Neural cell (in vitro differentiated cells): ENCODE data around the gene EFHD1. TPM values are rescaled to one million over a fixed set of nuclear protein-coding genes. Genes with fewer than 3 reads are reported as not detected.
"Not testable (repeated sequence)": the region's sequence is repeated elsewhere in the genome, so short reads cannot be mapped to it uniquely, and the experiment has no call there.

Source experiments
- H2AFZ ChIP-seq: fragments of 200-600, 300-800 bp; sonication (generic), shearing (Covaris generic); 2 replicates; pipeline ENCODE4 v1.6.0; 2014; ENCODE audit warnings: low read depth, mild to moderate bottlenecking, antibody characterized with exemption, low read length, moderate library complexity
- H3F3A ChIP-seq: fragments of 200-600 bp; shearing (Covaris generic); 2 replicates; pipeline ENCODE4 v1.6.1; 2016; ENCODE audit warnings: mild to moderate bottlenecking, moderate library complexity, mixed read lengths, antibody characterized with exemption, low read length; ENCODE audit not compliant: insufficient read depth, poor library complexity, severe bottlenecking
- H3K27ac ChIP-seq: fragments of 200-600, 300-800 bp; sonication (generic), shearing (Covaris generic); 2 replicates; pipeline ENCODE4 v1.5.1; 2014; ENCODE audit warnings: mild to moderate bottlenecking, low read length, moderate library complexity
- H3K27me3 ChIP-seq: fragments of 300-800, 200-600 bp; sonication (generic), shearing (Covaris generic); 2 replicates; pipeline ENCODE4 v1.6.0; 2014; ENCODE audit warnings: mild to moderate bottlenecking, low read depth, low read length, moderate library complexity; ENCODE audit not compliant: insufficient read depth
- H3K36me3 ChIP-seq: fragments of 300-800, 200-600 bp; sonication (generic), shearing (Covaris generic); 2 replicates; pipeline ENCODE4 v1.5.1; 2014; ENCODE audit warnings: mild to moderate bottlenecking, antibody characterized with exemption, low read length, moderate library complexity; ENCODE audit not compliant: insufficient read depth
- H3K4me2 ChIP-seq: fragments of 300-800, 200-600 bp; sonication (generic), shearing (Covaris generic); 2 replicates; pipeline ENCODE4 v1.6.0; 2014; ENCODE audit warnings: mild to moderate bottlenecking, low read length
- H3K4me3 ChIP-seq: fragments of 300-800, 200-600 bp; sonication (generic), shearing (Covaris generic); 2 replicates; pipeline ENCODE4 v1.5.1; 2014; ENCODE audit warnings: mild to moderate bottlenecking, low read length, moderate library complexity
- H3K79me2 ChIP-seq: fragments of 200-600 bp; shearing (Covaris generic); replicated peaks from 2 replicates; pipeline ENCODE4 v1.6.0; 2014; ENCODE audit warnings: mild to moderate bottlenecking, low read length, moderate library complexity; ENCODE audit not compliant: insufficient read depth
- H3K9ac ChIP-seq: fragments of 300-800, 200-600 bp; sonication (generic), shearing (Covaris generic); 2 replicates; pipeline ENCODE4 v1.6.1; 2016; ENCODE audit warnings: mild to moderate bottlenecking, low read length, mixed read lengths
- H3K9me2 ChIP-seq: fragments of 200-600 bp; shearing (Covaris generic); 2 replicates; pipeline ENCODE4 v1.6.1; 2016; ENCODE audit warnings: mild to moderate bottlenecking, low read length, mixed read lengths; ENCODE audit not compliant: insufficient read depth
- H3K9me3 ChIP-seq: fragments of 200-600, 300-800 bp; sonication (generic), shearing (Covaris generic); 2 replicates; pipeline ENCODE4 v1.6.1; 2016; ENCODE audit warnings: mild to moderate bottlenecking, mixed run types, low read length, moderate library complexity, mixed read lengths
- H4K20me1 ChIP-seq: fragments of 200-600 bp; shearing (Covaris generic); 2 replicates; pipeline ENCODE4 v1.6.1; 2016; ENCODE audit warnings: mild to moderate bottlenecking, mixed run types; ENCODE audit not compliant: insufficient read depth
- EP300 ChIP-seq: fragments of 450-650 bp; conservative IDR thresholded peaks from 2 replicates; pipeline ENCODE4 v1.6.1; 2014; ENCODE audit warnings: antibody characterized with exemption, mild to moderate bottlenecking, moderate library complexity; ENCODE audit not compliant: poor library complexity, severe bottlenecking
- EZH2 ChIP-seq: fragments of 200-600, 300-800 bp; shearing (Covaris generic), sonication (generic); IDR thresholded peaks from 2 replicates; pipeline ENCODE4 v1.6.1; 2014; ENCODE audit warnings: antibody characterized with exemption, low read length, borderline replicate concordance, mild to moderate bottlenecking; ENCODE audit not compliant: insufficient read depth, poor library complexity, severe bottlenecking
- MXI1 ChIP-seq: fragments of 450-650 bp; conservative IDR thresholded peaks from 2 replicates; pipeline ENCODE4 v1.6.1; 2014; ENCODE audit warnings: antibody characterized with exemption, mild to moderate bottlenecking; ENCODE audit not compliant: poor library complexity, severe bottlenecking
- POLR2AphosphoS5 ChIP-seq: IDR thresholded peaks from 2 replicates; pipeline ENCODE4 v1.6.1; 2012
- RAD21 ChIP-seq: fragments of 450-650 bp; conservative IDR thresholded peaks from 2 replicates; pipeline ENCODE4 v1.6.1; 2014; ENCODE audit warnings: antibody characterized with exemption, mild to moderate bottlenecking, moderate library complexity
- REST ChIP-seq: IDR thresholded peaks from 2 replicates; pipeline ENCODE4 v1.6.1; 2012; ENCODE audit warnings: borderline replicate concordance
- SMC3 ChIP-seq: fragments of 450-650 bp; conservative IDR thresholded peaks from 2 replicates; pipeline ENCODE4 v1.6.1; 2014; ENCODE audit warnings: antibody characterized with exemption, mild to moderate bottlenecking, moderate library complexity; ENCODE audit not compliant: poor library complexity
- TAF1 ChIP-seq: IDR thresholded peaks from 2 replicates; pipeline ENCODE4 v1.6.1; 2012; ENCODE audit warnings: low read depth
- polyA plus RNA-seq: library from polyadenylated mRNA; depleted of rRNA; stranded (reverse); fragments of >200 nt; gene quantifications from 2 replicates; pipeline ENCODE4 v1.2.3, GENCODE V29; 2014
- TF ChIP-seq, protein P1 (sequence below): fragments of 450-650 bp; IDR thresholded peaks from 2 replicates; pipeline ENCODE4 v1.5.1; 2014; ENCODE audit warnings: antibody characterized with exemption, mild to moderate bottlenecking, moderate library complexity; ENCODE audit not compliant: poor library complexity, severe bottlenecking

Gene EFHD1
- polyA plus RNA-seq, 1 donor from 2014 or later = not detected

DNA sequence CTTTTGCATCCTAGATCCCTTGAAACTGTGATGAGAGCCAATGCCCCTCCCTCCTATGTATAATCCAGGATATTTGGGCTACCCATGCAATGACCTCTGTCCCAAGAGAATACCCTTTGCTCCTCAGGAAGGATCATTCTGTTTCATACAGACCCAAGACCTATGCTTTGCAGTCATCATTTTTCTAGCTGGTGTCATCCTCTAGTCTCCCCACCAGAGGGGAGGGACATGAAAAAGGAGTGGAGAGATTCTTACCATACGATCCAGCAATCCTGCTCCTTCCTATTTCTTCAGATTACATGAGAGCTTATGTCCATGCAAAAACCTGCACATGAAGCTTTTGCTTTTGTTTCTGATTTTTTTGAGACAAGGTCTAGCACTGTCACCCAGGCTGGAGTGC, 50.0 kb downstream of the EFHD1 start:
- Histone ChIP-seq H2AFZ (no peak overlapping the region), H3F3A (no peaks in the 10 kb centered on the region), H3K4me2 (no peak overlapping the region), H3K27ac (no peak overlapping the region), H3K9me2 (no peaks in the 10 kb centered on the region), H3K9me3 (no peaks in the 10 kb centered on the region), H3K9ac (no peak overlapping the region), H3K27me3 (no peaks in the 10 kb centered on the region), H4K20me1 (no peaks in the 10 kb centered on the region), H3K79me2 (no peaks in the 10 kb centered on the region), H3K36me3 (no peaks in the 10 kb centered on the region), H3K4me3 (no peak overlapping the region)
- TF ChIP-seq REST = no peak
- TF ChIP-seq, protein P1, sequence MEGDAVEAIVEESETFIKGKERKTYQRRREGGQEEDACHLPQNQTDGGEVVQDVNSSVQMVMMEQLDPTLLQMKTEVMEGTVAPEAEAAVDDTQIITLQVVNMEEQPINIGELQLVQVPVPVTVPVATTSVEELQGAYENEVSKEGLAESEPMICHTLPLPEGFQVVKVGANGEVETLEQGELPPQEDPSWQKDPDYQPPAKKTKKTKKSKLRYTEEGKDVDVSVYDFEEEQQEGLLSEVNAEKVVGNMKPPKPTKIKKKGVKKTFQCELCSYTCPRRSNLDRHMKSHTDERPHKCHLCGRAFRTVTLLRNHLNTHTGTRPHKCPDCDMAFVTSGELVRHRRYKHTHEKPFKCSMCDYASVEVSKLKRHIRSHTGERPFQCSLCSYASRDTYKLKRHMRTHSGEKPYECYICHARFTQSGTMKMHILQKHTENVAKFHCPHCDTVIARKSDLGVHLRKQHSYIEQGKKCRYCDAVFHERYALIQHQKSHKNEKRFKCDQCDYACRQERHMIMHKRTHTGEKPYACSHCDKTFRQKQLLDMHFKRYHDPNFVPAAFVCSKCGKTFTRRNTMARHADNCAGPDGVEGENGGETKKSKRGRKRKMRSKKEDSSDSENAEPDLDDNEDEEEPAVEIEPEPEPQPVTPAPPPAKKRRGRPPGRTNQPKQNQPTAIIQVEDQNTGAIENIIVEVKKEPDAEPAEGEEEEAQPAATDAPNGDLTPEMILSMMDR = no peak

- H2AFZ ChIP-seq, H3F3A ChIP-seq, H3K27me3 ChIP-seq, H3K9me2 ChIP-seq, H4K20me1 ChIP-seq, H3K79me2 ChIP-seq, H3K9ac ChIP-seq, H3K4me3 ChIP-seq, H3K36me3 ChIP-seq, H3K4me2 ChIP-seq, H3K27ac ChIP-seq, H3K9me3 ChIP-seq: not testable (repeated sequence)
These were observed 52.0 kb downstream of the EFHD1 start for GRCh38 chr2:232685391-232685790.

DNA sequence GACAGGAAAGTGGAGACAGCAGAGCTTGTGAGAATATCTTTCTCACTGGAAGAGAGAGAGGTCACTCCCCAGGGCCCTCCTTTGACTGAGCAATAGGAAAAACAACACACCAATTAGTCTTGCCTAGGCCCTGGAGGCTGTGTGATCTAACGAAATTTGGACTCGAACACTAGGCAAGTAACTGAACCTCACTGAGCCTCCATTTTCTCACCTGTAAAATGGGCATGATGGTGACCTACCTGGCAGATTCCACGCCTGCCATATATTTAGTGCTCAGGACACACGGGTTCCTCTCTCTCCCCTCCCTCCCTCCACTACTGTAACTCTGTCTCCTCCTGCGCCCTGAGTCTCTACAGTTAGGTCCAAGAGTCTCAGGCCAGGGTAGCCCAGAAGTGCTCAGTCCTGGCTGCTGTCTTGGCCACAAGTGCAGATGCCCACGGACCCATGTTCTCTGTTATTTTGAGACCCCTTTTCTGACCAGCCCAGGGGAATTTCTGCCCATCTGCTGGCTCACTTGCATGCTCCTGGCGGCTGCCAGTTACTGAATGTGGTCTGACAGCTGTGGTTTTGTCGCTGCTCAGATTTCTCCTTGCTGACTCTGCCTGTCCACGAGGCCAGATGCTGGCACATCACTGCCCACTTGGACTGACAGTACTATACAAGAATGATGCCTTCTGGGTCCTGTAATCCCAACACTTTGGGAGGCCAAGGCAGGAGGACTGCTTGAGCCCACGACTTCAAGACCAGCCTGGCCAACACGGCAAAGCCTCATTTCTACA, 54.2 kb downstream of the EFHD1 start:
- Histone ChIP-seq H3K79me2 (no peaks in the 10 kb centered on the region), H3K9me3 (no peaks in the 10 kb centered on the region), H3K4me2 (no peak overlapping the region), H4K20me1 (no peaks in the 10 kb centered on the region), H3K36me3 (no peaks in the 10 kb centered on the region), H3K9ac (no peak overlapping the region), H3K9me2 (no peaks in the 10 kb centered on the region), H2AFZ (no peak overlapping the region), H3F3A (no peaks in the 10 kb centered on the region), H3K27ac (no peak overlapping the region), H3K4me3 (no peak overlapping the region), H3K27me3 (no peaks in the 10 kb centered on the region)
- no peak for TF ChIP-seq MXI1
- TF ChIP-seq TAF1 = no peak
- TF ChIP-seq EP300 = no peak
- TF ChIP-seq EZH2 = no peak
- TF ChIP-seq RAD21 = no peak
- no peak for TF ChIP-seq SMC3
- TF ChIP-seq, protein P1 = no peak
- no peak for TF ChIP-seq POLR2AphosphoS5
